HepG2 (cell line): Measurements from ENCODE around the gene ZMIZ1. TPM values are rescaled to one million over a fixed set of nuclear protein-coding genes. Genes with fewer than 3 reads are reported as not detected.

Experiments
- ARNTL ChIP-seq: sonication (generic); formaldehyde crosslinking; IDR thresholded peaks from 2 replicates; pipeline ENCODE4 v1.4.0; 2020; ENCODE audit warnings: mild to moderate bottlenecking, missing genetic modification reagents
- DDIT3 ChIP-seq: sonication (generic); formaldehyde crosslinking; IDR thresholded peaks from 2 replicates; pipeline ENCODE4 v1.4.0; 2020; ENCODE audit warnings: mild to moderate bottlenecking, missing genetic modification reagents
- ELF3 ChIP-seq: IDR thresholded peaks from 2 replicates; pipeline ENCODE4 v1.6.1; 2016; ENCODE audit warnings: missing genetic modification reagents, missing compliant biosample characterization
- FOXA3 ChIP-seq: IDR thresholded peaks from 2 replicates; pipeline ENCODE4 v1.6.1; 2016; ENCODE audit warnings: missing genetic modification reagents, missing compliant biosample characterization
- GABPB1 ChIP-seq: IDR thresholded peaks from 2 replicates; pipeline ENCODE4 v1.6.1; 2016; ENCODE audit warnings: mild to moderate bottlenecking, missing genetic modification reagents, moderate library complexity, missing compliant biosample characterization
- GPN1 ChIP-seq: sonication (generic); formaldehyde crosslinking; IDR thresholded peaks from 2 replicates; pipeline ENCODE4 v1.5.1; 2020; ENCODE audit warnings: missing genetic modification reagents, borderline replicate concordance
- GTF3A ChIP-seq: sonication (generic); formaldehyde crosslinking; conservative IDR thresholded peaks from 2 replicates; pipeline ENCODE4 v1.4.0; 2020; ENCODE audit warnings: mild to moderate bottlenecking, missing genetic modification reagents
- IKZF1 ChIP-seq: fragments of 450-650 bp; IDR thresholded peaks from 2 replicates; pipeline ENCODE4 v1.7.1; 2016
- KDM6A ChIP-seq: IDR thresholded peaks from 2 replicates; pipeline ENCODE4 v1.6.1; 2016; ENCODE audit warnings: low read depth
- MBD4 ChIP-seq: IDR thresholded peaks from 2 replicates; pipeline ENCODE4 v1.6.1; 2012; ENCODE audit warnings: low read length, inconsistent platforms, borderline replicate concordance
- MTA1 ChIP-seq: sonication (generic); formaldehyde crosslinking; IDR thresholded peaks from 2 replicates; pipeline ENCODE4 v1.4.0; 2020; ENCODE audit warnings: missing genetic modification reagents, mild to moderate bottlenecking, borderline replicate concordance
- MXD1 ChIP-seq: sonication (generic); formaldehyde crosslinking; IDR thresholded peaks from 2 replicates; pipeline ENCODE4 v1.4.0; 2020; ENCODE audit warnings: mild to moderate bottlenecking, missing genetic modification reagents
- MXD4 ChIP-seq: IDR thresholded peaks from 2 replicates; pipeline ENCODE4 v1.6.1; 2016; ENCODE audit warnings: mild to moderate bottlenecking, missing biosample characterization, missing genetic modification reagents
- NR2C2 ChIP-seq: sonication (generic); formaldehyde crosslinking; IDR thresholded peaks from 2 replicates; pipeline ENCODE4 v1.4.0; 2020; ENCODE audit warnings: missing genetic modification reagents, mild to moderate bottlenecking, moderate library complexity, borderline replicate concordance
- PRPF4 ChIP-seq: fragments of 200-400 bp; formaldehyde crosslinking; IDR thresholded peaks from 2 replicates; pipeline ENCODE4 v1.6.1; 2016; ENCODE audit warnings: low read length, low read depth; ENCODE audit not compliant: poor library complexity, severe bottlenecking
- SUZ12 ChIP-seq: fragments of 150-350 bp; IDR thresholded peaks from 2 replicates; pipeline ENCODE4 v1.6.1; 2014; ENCODE audit warnings: low read depth, low read length
- TBP ChIP-seq: sonication (generic); formaldehyde crosslinking; IDR thresholded peaks from 2 replicates; pipeline ENCODE4 v1.5.0; 2020; ENCODE audit warnings: missing genetic modification reagents
- WIZ ChIP-seq: sonication (generic); formaldehyde crosslinking; IDR thresholded peaks from 2 replicates; pipeline ENCODE4 v1.5.1; 2020; ENCODE audit warnings: mild to moderate bottlenecking, missing genetic modification reagents
- YEATS2 ChIP-seq: sonication (generic); formaldehyde crosslinking; IDR thresholded peaks from 2 replicates; pipeline ENCODE4 v1.4.0; 2020; ENCODE audit warnings: missing genetic modification reagents, borderline replicate concordance
- ZFP62 ChIP-seq: sonication (generic); formaldehyde crosslinking; IDR thresholded peaks from 2 replicates; pipeline ENCODE4 v1.4.0; 2020; ENCODE audit warnings: missing genetic modification reagents
- ZFP82 ChIP-seq: sonication (generic); formaldehyde crosslinking; IDR thresholded peaks from 2 replicates; pipeline ENCODE4 v1.5.1; 2020; ENCODE audit warnings: mild to moderate bottlenecking, missing genetic modification reagents, borderline replicate concordance
- ZIK1 ChIP-seq: sonication (generic); formaldehyde crosslinking; IDR thresholded peaks from 2 replicates; pipeline ENCODE4 v1.5.0; 2020; ENCODE audit warnings: mild to moderate bottlenecking, low read depth, missing genetic modification reagents, borderline replicate concordance
- ZNF101 ChIP-seq: sonication (generic); formaldehyde crosslinking; IDR thresholded peaks from 2 replicates; pipeline ENCODE4 v1.4.0; 2020; ENCODE audit warnings: mild to moderate bottlenecking, low read depth, missing genetic modification reagents, borderline replicate concordance
- ZNF24 ChIP-seq: fragments of 450-650 bp; IDR thresholded peaks from 2 replicates; pipeline ENCODE4 v1.6.1; 2017; ENCODE audit warnings: antibody characterized with exemption, mild to moderate bottlenecking
- ZNF34 ChIP-seq: sonication (generic); formaldehyde crosslinking; IDR thresholded peaks from 2 replicates; pipeline ENCODE4 v1.4.0; 2020; ENCODE audit warnings: mild to moderate bottlenecking, missing genetic modification reagents, borderline replicate concordance
- ZNF550 ChIP-seq: sonication (generic); formaldehyde crosslinking; IDR thresholded peaks from 2 replicates; pipeline ENCODE4 v1.4.0; 2020; ENCODE audit warnings: mild to moderate bottlenecking, missing genetic modification reagents, borderline replicate concordance
- ZNF597 ChIP-seq: sonication (generic); formaldehyde crosslinking; IDR thresholded peaks from 2 replicates; pipeline ENCODE4 v1.5.0; 2020; ENCODE audit warnings: missing genetic modification reagents
- ZNF710 ChIP-seq: sonication (generic); formaldehyde crosslinking; IDR thresholded peaks from 2 replicates; pipeline ENCODE4 v1.5.0; 2020; ENCODE audit warnings: mild to moderate bottlenecking, missing genetic modification reagents, borderline replicate concordance
- ZNF777 ChIP-seq: sonication (generic); formaldehyde crosslinking; IDR thresholded peaks from 2 replicates; pipeline ENCODE4 v1.4.0; 2020; ENCODE audit warnings: missing genetic modification reagents
- polyA plus RNA-seq, 8 experiments: library from polyadenylated mRNA; depleted of rRNA in 3 of 8; stranded (reverse) in 7 of 8; unstranded in 1 of 8; fragments of >200 nt; fragmentation: Illumina TruSeq in 4 of 8; extraction: Trizol in 4 of 8; gene quantifications; 2 replicates each; pipeline versions ENCODE4 v1.2.1 to v1.2.3, GENCODE V29; 2011 to 2016; ENCODE audit warnings: low read depth in 4 of 8, missing spikeins in 1 of 8, mixed read lengths in 1 of 8; ENCODE audit not compliant: insufficient read depth in 1 of 8
- total RNA-seq, 5 experiments: library from RNA; depleted of rRNA; stranded (reverse); fragments of >200 nt; fragmentation: Illumina TruSeq; extraction: Trizol; gene quantifications; 2 replicates each; pipeline ENCODE4 v1.2.3, GENCODE V29; 2016; ENCODE audit warnings: low read depth in 1 of 5

The ZMIZ1 gene
- total and polyA plus RNA-seq, 2 of the 13 experiments (the other 11 are each of a cell fraction or from before 2014, with no cell fraction given): 5.3 to 10.2 TPM

- TF ChIP-seq DDIT3 (CRISPR knock-in tag): no peak
- 0 out of 2 replicates have a peak, but pooled peaks have one; percentile 14 for TF ChIP-seq FOXA3
- peak; percentile 83 for TF ChIP-seq GABPB1 (CRISPR knock-in tag)
- TF ChIP-seq MXD1 (CRISPR knock-in tag): peak; percentile 56; the same call in 1 of the 2 replicates
- TF ChIP-seq KDM6A (CRISPR knock-in tag): no peak
- TF ChIP-seq ZFP62 (CRISPR knock-in tag): no peak
- peak; percentile 71; the same call in 1 of the 2 replicates for TF ChIP-seq ZNF710 (CRISPR knock-in tag)
- no peak for TF ChIP-seq SUZ12
- no peak for TF ChIP-seq ZIK1 (CRISPR knock-in tag)
- no peak for TF ChIP-seq ZNF550 (CRISPR knock-in tag)
- TF ChIP-seq MBD4: no peak
- no peak for TF ChIP-seq GPN1 (CRISPR knock-in tag)
- peak; percentile 35; the same call in 1 of the 2 replicates for TF ChIP-seq ELF3 (CRISPR knock-in tag)
- no peak for TF ChIP-seq MTA1 (CRISPR knock-in tag)
- no peak for TF ChIP-seq TBP (CRISPR knock-in tag)
- TF ChIP-seq ARNTL (CRISPR knock-in tag): peak; percentile 92
- TF ChIP-seq ZFP82: no peak
- TF ChIP-seq MXD4 (CRISPR knock-in tag): peak; percentile 66; the same call in 1 of the 2 replicates
- TF ChIP-seq ZNF101 (CRISPR knock-in tag): no peak
- no peak for TF ChIP-seq PRPF4
- no peak for TF ChIP-seq ZNF34 (CRISPR knock-in tag)
- TF ChIP-seq WIZ (CRISPR knock-in tag): peak; percentile 54
- TF ChIP-seq GTF3A (CRISPR knock-in tag): no peak
- TF ChIP-seq IKZF1: no peak
- TF ChIP-seq ZNF597 (CRISPR knock-in tag): no peak
- 0 out of 2 replicates have a peak, but pooled peaks have one; percentile 50 for TF ChIP-seq YEATS2 (CRISPR knock-in tag)
- TF ChIP-seq ZNF24: no peak
- peak; percentile 44; the same call in 1 of the 2 replicates for TF ChIP-seq ZNF777 (CRISPR knock-in tag)
- TF ChIP-seq NR2C2 (CRISPR knock-in tag): no peak
Measured at GRCh38 chr10:79347894-79348639, 279.3 kb downstream of the ZMIZ1 start (continued).
